ENCODE results near the gene PXN.
A peak's percentile ranks its signal among the peaks of the same experiment; 100 is the strongest.

Gene PXN

DNA sequence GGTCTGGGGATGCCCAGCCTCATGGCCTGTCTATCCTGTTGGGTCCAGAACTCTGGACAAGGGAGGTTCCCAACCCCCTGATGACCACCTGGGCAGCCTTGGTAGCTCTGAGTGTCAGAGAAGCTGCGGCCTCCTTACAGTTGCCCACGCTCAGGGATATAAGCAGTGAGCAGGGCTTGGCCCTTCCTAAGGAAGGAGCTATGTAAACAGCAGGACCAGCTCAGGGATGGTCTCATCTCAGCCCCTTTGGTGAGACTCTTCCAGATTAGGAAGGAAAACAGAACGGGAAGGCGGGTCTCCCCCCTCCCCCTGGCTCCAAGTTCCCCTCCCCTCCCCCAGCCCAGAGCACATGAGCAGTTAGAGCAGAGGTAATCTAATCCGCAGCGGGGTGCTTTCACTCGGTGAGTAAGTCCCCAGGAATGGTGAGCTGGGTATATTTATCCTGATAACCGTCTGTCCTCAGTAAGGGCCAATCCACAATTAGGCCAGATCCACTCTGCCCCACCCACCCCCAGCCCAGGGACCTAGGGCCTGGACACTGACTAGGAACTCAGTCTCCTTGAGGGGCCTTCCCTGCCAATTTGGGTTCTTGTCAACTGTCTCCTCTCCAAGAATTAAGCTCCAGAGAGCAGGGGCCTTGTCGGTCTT is 35.1 kb downstream of the PXN start:
- intact Hi-C loops (cut with DNase I) = no loop called here
- no peak for DNase-seq

DNA sequence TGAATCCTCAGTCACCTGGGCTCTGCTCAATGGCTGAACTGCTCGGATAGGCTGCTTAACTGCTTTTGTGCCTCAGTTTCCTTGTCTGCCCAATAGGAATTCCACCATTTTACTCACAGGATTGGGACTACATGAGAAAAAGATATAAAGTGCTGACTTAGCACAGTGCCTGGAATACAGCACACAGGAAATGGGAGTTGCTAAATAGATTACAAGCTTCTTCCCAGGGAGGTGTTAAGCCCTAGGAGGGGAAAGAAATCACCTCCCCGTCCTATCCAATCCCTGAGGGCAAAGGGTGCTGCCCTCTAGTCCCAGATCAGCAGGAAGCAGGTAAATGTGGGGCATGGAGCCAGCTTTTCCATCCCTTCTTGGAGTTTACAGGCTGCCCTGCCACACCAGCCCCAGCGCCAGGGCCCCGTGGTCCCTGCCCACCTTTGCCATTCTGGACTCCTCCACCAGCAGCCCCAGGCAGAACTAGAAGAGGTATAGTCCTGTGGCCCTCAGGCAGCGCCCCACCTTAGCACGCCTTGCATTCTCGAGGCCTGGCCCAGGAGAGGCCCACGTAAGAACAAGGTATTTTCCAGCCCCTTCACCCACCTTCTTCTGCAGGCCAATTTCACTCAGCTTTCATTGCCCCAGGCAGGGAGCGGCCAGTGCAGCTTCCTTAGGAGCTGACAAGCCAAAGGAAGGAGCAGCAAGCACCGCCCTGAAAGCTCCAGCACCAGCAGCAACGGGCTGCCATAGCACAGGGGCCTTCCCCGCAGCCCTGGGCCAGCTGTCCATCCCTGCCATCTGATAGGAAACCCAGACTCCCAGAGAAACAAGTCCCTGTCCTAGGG is 35.8 kb downstream of the PXN start:
- DNase-seq = no peak
- intact Hi-C loops (cut with DNase I) = loop anchor here (2.0 kb wide), 1 partner anchor 35 kb away; the partner anchor contains the start of gene PXN

GRCh38 chr12:120229071-120229486 is 36.5 kb downstream of the PXN start:
- intact Hi-C loops (cut with DNase I) = loop anchor here (2.0 kb wide), 1 partner anchor 36 kb away; the partner anchor contains the start of gene PXN
- DNase-seq = no peak

GRCh38 chr12:120228291-120229070 is 37.0 kb downstream of the PXN start:
- intact Hi-C loops (cut with DNase I) = loop anchor here (2.0 kb wide), 1 partner anchor 36 kb away; the partner anchor contains the start of gene PXN
- DNase-seq = peak; percentile 75 to 95 (median 89)

GRCh38 chr12:120228041-120228290 is 37.6 kb downstream of the PXN start:
- intact Hi-C loops (cut with DNase I) = loop anchor here (2.0 kb wide), 1 partner anchor 37 kb away; the partner anchor contains the start of gene PXN
- no peak for DNase-seq

- intact Hi-C loops (cut with DNase I) = loop anchor here (2.0 kb wide), 1 partner anchor 37 kb away; the partner anchor contains the start of gene PXN
- no peak for DNase-seq
Measured at GRCh38 chr12:120227233-120228040, 38.1 kb downstream of the PXN start.

DNA sequence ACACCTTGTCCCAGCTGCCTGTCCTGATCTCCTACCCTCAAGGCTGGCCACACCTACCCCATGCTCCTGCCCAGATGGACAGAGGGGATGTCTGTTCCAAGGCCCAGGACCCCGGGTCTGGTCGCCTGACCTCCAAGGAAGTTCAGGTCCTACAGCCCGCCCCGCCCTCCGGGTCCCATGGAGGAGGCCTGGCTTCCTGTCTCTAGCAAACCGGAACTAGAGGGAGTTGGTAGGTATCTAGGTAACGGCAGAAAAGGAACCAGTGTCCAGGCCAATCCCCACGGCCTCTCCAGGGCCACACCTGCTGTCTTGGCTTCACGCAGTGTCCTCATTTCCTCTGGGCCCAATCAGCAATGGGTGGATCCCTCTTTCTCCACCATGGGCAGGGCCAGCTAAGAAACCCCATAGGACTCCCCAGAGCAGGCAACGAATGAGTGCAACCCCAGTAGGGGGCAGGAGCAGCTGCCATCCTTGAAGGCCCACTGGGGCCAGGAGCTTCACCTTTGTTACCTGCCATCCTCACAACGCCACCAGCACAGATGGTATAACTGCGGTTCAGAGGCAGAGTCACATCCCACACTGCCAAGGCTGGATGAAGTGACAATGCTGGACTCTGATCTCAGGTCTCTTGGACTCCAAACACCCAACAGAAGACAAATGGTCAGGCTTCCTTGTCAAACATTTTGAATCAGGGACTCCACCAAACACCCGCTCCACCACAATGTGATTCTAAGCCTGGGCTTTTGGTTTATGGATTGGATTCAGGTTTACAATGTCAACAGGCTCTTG is 39.5 kb downstream of the PXN start:
- no peak for DNase-seq
- intact Hi-C loops (cut with DNase I) = no loop called here

GRCh38 chr12:120225200-120225558 is 40.4 kb downstream of the PXN start:
- no peak for DNase-seq
- intact Hi-C loops (cut with DNase I) = no loop called here

DNA sequence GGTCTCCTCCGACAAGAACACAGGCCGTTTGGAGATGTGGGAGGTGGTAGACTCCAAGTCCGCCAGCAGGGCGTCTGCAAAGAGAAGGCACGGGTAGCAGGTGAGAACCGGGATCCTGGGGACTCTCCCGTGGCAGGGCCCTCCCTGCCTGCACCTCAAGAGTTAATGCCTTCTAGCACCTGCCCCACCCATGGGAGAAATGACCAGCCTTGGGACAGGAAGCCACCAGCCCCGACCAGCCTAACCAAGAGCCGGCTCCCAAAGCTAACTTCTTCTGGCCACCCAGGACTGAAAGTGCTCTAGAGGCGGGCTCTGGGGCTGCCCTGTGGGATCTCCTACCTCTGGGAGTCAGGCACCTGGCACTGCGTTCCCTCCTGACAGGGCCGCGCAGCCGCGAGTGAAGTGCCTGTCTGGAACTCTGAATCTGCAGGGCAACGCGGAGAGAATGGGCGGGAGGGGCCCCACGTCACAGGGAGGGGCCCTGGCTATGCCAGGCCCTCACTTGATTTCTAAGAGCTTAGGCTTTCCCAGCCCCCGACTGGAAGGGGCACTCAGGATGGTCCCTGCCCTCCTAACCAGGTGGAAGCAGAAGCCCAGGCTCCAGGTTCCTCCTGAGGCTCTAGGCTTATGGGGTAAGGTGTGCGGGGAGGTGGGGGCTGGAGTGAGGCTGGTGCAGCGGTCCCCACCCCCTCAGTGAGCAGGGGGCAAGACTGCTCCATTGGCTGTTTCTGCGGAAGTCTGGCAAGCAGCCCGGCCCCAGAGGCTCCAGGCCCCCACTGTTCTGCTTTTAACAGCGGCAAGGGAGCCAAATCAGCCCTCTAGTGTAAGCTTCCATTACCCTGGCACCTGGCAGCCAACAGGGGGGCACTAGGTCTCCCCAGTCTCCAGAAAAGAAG is 41.0 kb downstream of the PXN start:
- intact Hi-C loops (cut with DNase I) = no loop called here
- peak in 19 of 42 donors; percentile 15 to 64 (median 45) for DNase-seq

DNA sequence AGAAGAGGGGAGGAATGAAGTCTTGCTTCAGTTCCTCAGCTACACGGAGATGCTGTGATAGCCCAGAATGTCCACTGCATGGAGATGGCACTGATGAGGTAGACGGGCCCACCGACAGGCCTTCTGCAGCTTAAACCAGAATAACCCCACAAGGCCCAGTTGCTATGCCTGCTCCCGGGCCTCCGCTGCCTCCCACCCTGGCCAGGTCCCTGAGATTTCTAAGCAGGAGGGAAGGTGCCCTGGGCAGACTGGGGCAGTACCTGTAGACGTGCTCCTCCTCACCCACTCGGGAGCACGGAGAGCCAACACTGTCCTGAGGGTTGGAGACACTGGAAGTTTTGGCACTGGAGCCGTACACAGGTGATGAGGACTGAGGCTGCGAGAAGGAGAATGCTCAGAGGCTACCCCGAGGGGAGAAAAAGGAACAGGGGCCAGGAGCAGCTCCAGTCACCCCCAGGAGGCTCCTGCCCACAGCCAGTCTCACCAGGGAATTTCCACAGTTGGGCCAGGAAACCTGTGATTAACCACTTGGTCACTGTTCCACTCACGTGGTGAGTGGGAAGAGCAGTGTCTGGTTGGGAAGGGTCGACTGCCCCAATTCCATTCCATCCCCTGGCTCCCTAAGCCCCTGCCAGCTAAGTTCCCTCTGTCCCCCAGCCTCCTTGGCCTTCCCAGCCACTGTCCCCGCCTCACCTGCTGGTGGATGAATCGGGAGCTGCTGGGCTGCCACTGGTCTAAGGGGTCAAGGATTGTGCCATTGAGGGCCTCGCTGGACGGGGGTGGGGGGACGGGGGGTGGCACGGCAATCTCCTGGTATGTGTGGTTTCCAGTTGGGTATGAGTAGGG is 41.8 kb downstream of the PXN start:
- no peak for DNase-seq
- intact Hi-C loops (cut with DNase I) = no loop called here

DNA sequence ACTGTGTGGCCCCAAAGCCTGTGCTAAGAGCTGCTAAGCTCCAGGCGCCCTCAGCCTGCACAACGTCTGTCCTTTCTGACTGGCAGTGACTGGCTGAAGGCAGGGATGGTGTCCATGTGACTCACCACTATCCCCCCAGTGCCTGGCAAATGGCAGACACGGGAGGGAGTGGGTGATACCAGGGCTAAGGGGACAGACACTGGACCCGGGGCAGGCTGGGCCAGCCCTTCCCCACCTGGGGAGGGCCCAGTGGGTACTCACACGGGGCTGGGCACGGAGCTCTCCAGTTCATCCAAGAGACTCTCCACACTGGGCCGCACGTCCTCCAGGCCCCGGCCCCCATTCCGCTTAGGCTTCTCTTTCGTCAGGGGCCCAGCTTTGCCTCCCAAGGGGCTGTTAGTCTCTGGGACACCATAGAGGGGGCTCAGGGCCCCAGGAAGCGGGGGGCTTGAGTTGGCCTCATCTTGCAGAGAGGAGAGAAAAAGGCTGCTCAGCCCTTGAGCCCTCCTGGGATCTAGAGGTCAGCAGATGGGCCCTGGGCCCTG is 43.2 kb downstream of the PXN start:
- intact Hi-C loops (cut with DNase I) = no loop called here
- DNase-seq = no peak

GRCh38 chr12:120221576-120221900 is 44.0 kb downstream of the PXN start:
- DNase-seq = no peak
- intact Hi-C loops (cut with DNase I) = no loop called here

DNA sequence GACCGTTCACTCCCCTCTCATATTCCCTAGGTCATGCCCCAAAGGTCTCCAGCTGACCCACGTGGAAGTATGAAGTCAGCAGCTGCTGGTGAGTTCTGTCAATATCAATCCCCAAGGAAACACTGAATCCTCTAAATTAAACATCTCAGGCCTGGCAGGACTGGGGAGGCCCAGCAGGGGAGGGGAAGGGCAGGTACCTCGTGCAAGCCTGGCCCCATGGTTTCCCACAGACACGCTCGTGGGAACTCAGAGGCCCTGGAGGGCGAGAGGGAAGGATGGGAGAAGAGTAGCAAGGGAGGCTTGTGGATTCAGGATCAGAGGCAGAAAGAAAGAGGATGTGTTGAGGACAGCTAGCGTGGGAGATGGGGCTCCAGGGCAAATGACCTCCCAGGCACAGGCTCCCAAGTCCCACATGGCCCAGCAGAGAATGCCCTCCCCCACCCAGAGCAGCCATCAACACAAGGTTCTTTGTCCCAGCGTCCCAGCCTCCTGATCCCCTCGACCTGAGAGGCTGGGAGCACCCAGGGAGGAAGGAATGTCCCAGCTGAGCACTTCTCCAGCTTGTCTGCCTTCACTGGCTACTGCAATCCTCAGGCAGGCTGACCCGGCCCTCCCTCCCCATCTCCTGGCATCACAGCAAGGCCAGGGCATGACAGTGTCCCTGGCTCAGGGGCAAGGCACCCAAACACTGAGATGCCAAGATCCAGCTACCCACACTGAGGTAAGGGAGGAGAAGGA is 44.5 kb downstream of the PXN start:
- no peak for DNase-seq
- intact Hi-C loops (cut with DNase I) = no loop called here

GRCh38 chr12:120218680-120219606 is 46.6 kb downstream of the PXN start:
- intact Hi-C loops (cut with DNase I) = no loop called here
- no peak for DNase-seq

Measured in head of caudate nucleus (tissue), 42 donors.